GM10266 (cell line): ENCODE data around the gene DRGX.

Experiments used
- DNase-seq: peaks from one replicate; pipeline ENCODE4 v3.0.0; 2012; ENCODE audit errors: extremely low spot score
- TF ChIP-seq, protein P1 (sequence below): IDR thresholded peaks from 2 replicates; pipeline ENCODE4 v1.5.1; 2012; ENCODE audit warnings: mild to moderate bottlenecking, low read depth; ENCODE audit not compliant: control insufficient read depth, insufficient read depth; ENCODE audit errors: missing control alignments

Gene DRGX

DNA sequence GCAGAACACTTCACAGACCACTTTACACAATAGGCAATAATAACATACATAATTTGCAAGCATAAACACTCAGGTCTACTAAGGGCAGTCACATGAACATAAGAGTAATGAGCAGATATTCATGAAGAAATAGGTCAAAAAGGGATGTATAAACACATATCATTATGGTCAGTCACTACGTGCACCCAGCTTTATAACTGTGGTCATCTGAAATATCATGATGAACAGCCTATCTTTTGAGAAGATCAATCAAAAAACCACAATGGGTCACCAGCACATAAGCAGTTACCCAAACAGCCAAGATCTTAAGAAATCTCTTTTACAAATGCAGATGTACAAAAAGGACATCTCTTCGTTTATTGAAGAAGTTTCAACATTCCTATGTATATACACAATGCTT lies 35.5 kb upstream of the DRGX start:
- no peak for DNase-seq
- TF ChIP-seq, protein P1, sequence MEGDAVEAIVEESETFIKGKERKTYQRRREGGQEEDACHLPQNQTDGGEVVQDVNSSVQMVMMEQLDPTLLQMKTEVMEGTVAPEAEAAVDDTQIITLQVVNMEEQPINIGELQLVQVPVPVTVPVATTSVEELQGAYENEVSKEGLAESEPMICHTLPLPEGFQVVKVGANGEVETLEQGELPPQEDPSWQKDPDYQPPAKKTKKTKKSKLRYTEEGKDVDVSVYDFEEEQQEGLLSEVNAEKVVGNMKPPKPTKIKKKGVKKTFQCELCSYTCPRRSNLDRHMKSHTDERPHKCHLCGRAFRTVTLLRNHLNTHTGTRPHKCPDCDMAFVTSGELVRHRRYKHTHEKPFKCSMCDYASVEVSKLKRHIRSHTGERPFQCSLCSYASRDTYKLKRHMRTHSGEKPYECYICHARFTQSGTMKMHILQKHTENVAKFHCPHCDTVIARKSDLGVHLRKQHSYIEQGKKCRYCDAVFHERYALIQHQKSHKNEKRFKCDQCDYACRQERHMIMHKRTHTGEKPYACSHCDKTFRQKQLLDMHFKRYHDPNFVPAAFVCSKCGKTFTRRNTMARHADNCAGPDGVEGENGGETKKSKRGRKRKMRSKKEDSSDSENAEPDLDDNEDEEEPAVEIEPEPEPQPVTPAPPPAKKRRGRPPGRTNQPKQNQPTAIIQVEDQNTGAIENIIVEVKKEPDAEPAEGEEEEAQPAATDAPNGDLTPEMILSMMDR = no peak

DNA sequence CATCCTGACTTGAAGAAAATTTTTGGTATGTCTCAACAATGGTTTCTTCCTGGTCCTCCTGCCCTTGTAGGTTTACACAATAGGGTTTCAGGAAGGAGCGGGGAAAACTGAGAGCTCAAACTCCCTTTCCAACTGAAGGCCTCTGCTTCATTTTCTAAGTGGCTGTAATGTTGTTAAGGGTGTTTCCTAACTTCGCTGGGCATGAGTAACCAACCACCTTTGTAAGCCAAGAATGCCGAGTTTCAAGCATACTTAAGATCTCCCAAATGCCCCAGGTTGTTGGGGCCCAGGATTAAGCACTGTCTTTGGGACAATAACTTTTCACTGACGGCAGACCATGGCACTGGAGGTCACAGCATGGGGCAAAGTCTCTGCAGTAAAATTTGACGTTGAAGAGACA lies 33.6 kb upstream of the DRGX start:
- TF ChIP-seq, protein P1 = no peak

DNA sequence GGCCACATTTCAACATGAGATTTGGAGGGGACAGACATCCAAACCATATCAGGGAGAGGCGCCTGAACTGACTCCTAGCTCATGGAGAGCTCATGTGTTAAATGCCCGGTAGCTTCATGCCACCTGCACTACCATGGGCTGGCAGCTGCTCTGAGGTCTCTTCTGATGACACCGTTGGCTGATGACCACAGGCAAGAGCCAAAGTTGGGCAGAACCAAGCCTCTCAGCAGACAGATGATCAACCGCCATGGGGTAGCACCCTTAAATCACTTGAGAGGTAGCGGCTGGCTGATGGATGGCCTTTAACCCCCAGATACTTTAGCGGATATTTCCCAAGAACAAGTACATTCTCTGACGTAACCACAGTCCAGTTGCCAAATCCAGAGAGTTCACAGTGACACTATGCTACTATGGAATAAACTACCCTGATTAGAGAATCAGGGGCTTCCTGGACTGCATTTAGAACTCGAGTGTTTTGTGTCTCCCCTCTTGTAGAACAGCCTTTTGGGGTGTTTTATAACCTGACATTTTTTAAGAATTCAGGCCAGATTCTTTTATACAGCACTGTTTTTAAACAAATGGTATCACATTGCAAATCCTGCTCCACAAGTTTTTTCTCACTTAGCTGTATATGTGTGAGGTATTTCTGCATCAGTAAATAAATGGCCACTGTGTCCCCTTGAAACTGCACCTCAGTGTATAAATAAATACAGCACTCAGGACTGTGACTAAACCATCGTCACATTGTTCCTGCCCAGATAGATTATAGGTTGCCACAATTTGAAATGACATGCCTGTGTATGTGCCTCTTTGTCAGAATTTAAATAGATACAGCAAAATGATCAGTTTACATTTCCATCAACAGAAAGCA lies 30.8 kb upstream of the DRGX start:
- TF ChIP-seq, protein P1 = no peak
- DNase-seq = no peak

More for the DNA sequence above, 33.6 kb upstream of the DRGX start:
- DNase-seq = no peak

DNA sequence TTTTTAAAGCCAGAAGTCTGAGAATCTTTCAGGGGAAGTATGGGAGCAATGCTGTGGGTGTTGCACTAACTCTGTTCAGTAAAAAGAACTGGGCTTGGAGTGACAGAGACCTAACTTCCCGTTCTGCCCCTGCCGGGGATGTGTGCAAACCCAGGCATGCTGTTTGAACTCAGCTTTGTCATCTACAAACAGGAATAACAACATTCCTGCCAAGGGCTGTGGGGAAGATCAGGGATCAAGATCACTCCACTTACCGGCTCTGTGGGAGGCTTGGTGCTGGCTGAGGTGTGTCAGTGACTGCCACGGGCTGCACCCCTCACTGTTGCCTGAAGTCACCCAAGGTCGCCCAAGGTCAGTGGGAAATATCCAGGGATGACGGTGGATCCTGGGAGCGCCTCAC lies 23.1 kb upstream of the DRGX start:
- TF ChIP-seq, protein P1 = no peak
- DNase-seq = no peak

DNA sequence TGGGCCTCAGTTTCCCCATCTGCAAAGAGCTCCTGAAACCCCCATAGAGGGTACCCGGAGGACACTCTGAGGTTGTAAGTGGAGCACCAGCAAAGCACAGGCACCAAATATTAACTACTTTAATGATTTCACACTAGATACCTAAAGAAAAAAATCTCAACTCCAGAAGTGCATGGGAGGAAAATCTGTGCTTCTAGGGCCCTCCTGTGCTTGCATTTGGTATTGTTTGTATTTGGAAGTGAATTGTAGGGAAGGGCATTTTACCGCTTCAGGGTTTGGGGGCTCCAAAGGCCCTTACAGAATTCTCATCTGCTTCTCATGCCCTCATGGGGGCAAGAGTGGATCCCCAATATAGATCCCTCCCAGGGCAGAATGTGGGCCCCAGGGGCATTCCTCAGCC lies 22.4 kb upstream of the DRGX start:
- TF ChIP-seq, protein P1 = no peak
- DNase-seq = no peak

DNA sequence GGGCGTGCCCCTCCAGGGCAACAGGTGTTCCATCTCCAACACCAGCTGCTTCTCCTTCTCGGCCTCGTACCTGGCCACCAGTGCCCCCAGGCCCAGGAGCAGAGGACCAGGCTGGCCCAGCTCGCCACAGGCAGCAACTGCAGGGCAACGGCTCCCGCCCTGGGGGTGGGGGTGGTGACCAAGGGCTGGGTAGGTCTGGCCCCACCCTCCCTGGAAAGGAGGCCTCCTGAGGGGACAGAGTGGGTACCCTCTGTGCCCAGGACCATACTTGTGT lies 22.1 kb upstream of the DRGX start:
- TF ChIP-seq, protein P1 = no peak
- DNase-seq = no peak

DNA sequence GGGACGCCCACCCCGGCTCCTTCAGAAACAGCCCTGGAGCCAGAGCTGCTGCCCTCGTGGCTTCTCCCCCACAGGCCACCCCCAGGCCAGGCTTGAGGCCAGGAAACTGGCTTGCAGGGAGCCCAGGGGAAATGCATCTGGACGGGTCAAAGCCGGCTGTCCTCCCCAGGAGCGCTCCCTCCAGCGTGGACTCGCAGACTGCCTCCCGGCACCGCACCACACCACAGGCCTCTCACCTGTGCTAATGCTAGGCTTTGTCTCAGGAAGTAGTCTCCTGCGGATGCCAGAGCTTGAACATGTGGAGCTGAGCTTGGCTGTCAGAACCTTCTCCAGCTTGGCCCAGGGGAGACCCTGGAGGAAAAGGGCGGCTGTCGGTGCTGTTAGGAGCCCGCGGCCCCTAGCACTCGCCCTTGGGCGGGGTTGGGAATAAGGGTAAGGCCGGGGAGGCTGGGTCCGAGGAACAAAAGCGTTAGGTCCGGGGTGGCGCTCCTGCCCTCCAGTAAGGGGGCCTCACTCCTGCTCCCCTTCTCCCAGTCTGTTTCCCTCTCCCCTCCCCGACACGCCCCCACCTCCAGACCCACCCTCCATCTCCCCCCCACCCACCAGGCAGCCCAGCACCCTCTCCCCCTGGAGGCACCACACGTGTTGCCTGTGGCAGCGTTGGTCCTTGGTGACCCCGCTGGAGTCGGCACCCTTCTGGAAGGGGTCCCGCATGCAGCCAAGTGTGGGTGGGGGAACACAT lies 21.6 kb upstream of the DRGX start:
- TF ChIP-seq, protein P1 = no peak
- DNase-seq = no peak
